HUES48 (cell line): ENCODE data around the gene ACSL5.

Experiments
- H3K27ac ChIP-seq: one replicate; pipeline ENCODE4 v1.7.0; 2013; ENCODE audit warnings: low read depth, low read length, inconsistent platforms
- H3K27me3 ChIP-seq: 2 replicates; pipeline ENCODE4 v1.6.1; 2013; ENCODE audit warnings: mild to moderate bottlenecking, low read length; ENCODE audit not compliant: control insufficient read depth, insufficient read depth
- H3K36me3 ChIP-seq: 2 replicates; pipeline ENCODE4 v1.6.1; 2013; ENCODE audit warnings: low read length; ENCODE audit not compliant: control insufficient read depth, insufficient read depth
- H3K4me1 ChIP-seq: 2 replicates; pipeline ENCODE4 v1.6.1; 2013; ENCODE audit warnings: mild to moderate bottlenecking, low read length; ENCODE audit not compliant: control insufficient read depth, insufficient read depth
- H3K4me3 ChIP-seq: 2 replicates; pipeline ENCODE4 v1.5.1; 2013; ENCODE audit warnings: mild to moderate bottlenecking, low read depth, low read length
- H3K9ac ChIP-seq: 2 replicates; pipeline ENCODE4 v1.6.1; 2013; ENCODE audit warnings: mild to moderate bottlenecking, low read depth, low read length, moderate library complexity
- H3K9me3 ChIP-seq: 2 replicates; pipeline ENCODE4 v1.6.1; 2013; ENCODE audit warnings: low read length; ENCODE audit not compliant: control insufficient read depth, insufficient read depth

Gene ACSL5

GRCh38 chr10:112373912-112374338, at the start of gene ACSL5:
TSS of gene ACSL5 (plus strand) at chr10:112374116. CDS start at chr10:112394947, 20,831 bp downstream.
- Histone ChIP-seq H3K9me3 (no peaks in the 10 kb centered on the region), H3K27me3 (no peaks in the 10 kb centered on the region), H3K4me3 (no peak within 1 kb of the TSS), H3K27ac (no peak within 1 kb of the TSS), H3K4me1 (no peaks in the 10 kb centered on the region), H3K9ac (no peak within 1 kb of the TSS), H3K36me3 (no peaks in the 10 kb centered on the region)

- no peak overlapping the region for H3K9ac ChIP-seq
- H3K9me3 ChIP-seq: no peaks in the 10 kb centered on the region
- H3K4me3 ChIP-seq: no peak overlapping the region
- no peaks in the 10 kb centered on the region for H3K4me1 ChIP-seq
- H3K27me3 ChIP-seq: no peaks in the 10 kb centered on the region
- H3K27ac ChIP-seq: no peak overlapping the region
- no peaks in the 10 kb centered on the region for H3K36me3 ChIP-seq
These were observed 46.2 kb upstream of the ACSL5 start for GRCh38 chr10:112327678-112328077.

GRCh38 chr10:112330162-112330561, 43.8 kb upstream of the ACSL5 start:
- H3K4me3 ChIP-seq: no peak overlapping the region
- no peak overlapping the region for H3K9ac ChIP-seq
- H3K4me1 ChIP-seq: no peaks in the 10 kb centered on the region
- H3K36me3 ChIP-seq: no peaks in the 10 kb centered on the region
- H3K27ac ChIP-seq: no peak overlapping the region
- H3K9me3 ChIP-seq: no peaks in the 10 kb centered on the region
- no peaks in the 10 kb centered on the region for H3K27me3 ChIP-seq

GRCh38 chr10:112330607-112331160, 43.2 kb upstream of the ACSL5 start:
- H3K4me3 ChIP-seq: no peak overlapping the region
- no peaks in the 10 kb centered on the region for H3K36me3 ChIP-seq
- no peak overlapping the region for H3K9ac ChIP-seq
- no peaks in the 10 kb centered on the region for H3K4me1 ChIP-seq
- no peak overlapping the region for H3K27ac ChIP-seq
- H3K27me3 ChIP-seq: no peaks in the 10 kb centered on the region
- no peaks in the 10 kb centered on the region for H3K9me3 ChIP-seq

- Histone ChIP-seq H3K4me1 (no peaks in the 10 kb centered on the region), H3K27me3 (no peaks in the 10 kb centered on the region), H3K36me3 (no peaks in the 10 kb centered on the region), H3K9ac (no peak overlapping the region), H3K27ac (no peak overlapping the region), H3K4me3 (no peak overlapping the region), H3K9me3 (no peaks in the 10 kb centered on the region)
These were observed 41.9 kb upstream of the ACSL5 start for GRCh38 chr10:112332022-112332421.

GRCh38 chr10:112332509-112333228, 41.2 kb upstream of the ACSL5 start:
- no peaks in the 10 kb centered on the region for H3K4me1 ChIP-seq
- no peak overlapping the region for H3K27ac ChIP-seq
- no peak overlapping the region for H3K9ac ChIP-seq

GRCh38 chr10:112333452-112333851, 40.5 kb upstream of the ACSL5 start:
- H3K4me1 ChIP-seq: no peaks in the 10 kb centered on the region
- no peaks in the 10 kb centered on the region for H3K9me3 ChIP-seq
- H3K36me3 ChIP-seq: no peaks in the 10 kb centered on the region
- no peak overlapping the region for H3K27ac ChIP-seq
- no peak overlapping the region for H3K9ac ChIP-seq
- no peaks in the 10 kb centered on the region for H3K27me3 ChIP-seq
- no peak overlapping the region for H3K4me3 ChIP-seq

More at GRCh38 chr10:112332509-112333228, 41.2 kb upstream of the ACSL5 start:
- Histone ChIP-seq H3K27me3 (no peaks in the 10 kb centered on the region), H3K4me3 (no peak overlapping the region), H3K36me3 (no peaks in the 10 kb centered on the region), H3K9me3 (no peaks in the 10 kb centered on the region)

GRCh38 chr10:112335111-112335867, 38.6 kb upstream of the ACSL5 start:
- no peak overlapping the region for H3K9ac ChIP-seq
- H3K36me3 ChIP-seq: no peaks in the 10 kb centered on the region
- no peaks in the 10 kb centered on the region for H3K27me3 ChIP-seq
- no peak overlapping the region for H3K4me3 ChIP-seq
- no peaks in the 10 kb centered on the region for H3K9me3 ChIP-seq
- no peaks in the 10 kb centered on the region for H3K4me1 ChIP-seq
- H3K27ac ChIP-seq: no peak overlapping the region

- H3K4me1 ChIP-seq: no peaks in the 10 kb centered on the region
- H3K27ac ChIP-seq: no peak overlapping the region
- H3K27me3 ChIP-seq: no peaks in the 10 kb centered on the region
- no peak overlapping the region for H3K4me3 ChIP-seq
- no peaks in the 10 kb centered on the region for H3K36me3 ChIP-seq
- no peaks in the 10 kb centered on the region for H3K9me3 ChIP-seq
- H3K9ac ChIP-seq: no peak overlapping the region
These were observed 38.0 kb upstream of the ACSL5 start for GRCh38 chr10:112335868-112336265.

GRCh38 chr10:112336556-112337201, 37.2 kb upstream of the ACSL5 start:
- Histone ChIP-seq H3K9ac (no peak overlapping the region), H3K27ac (no peak overlapping the region), H3K9me3 (no peaks in the 10 kb centered on the region), H3K27me3 (no peaks in the 10 kb centered on the region), H3K4me3 (no peak overlapping the region), H3K36me3 (no peaks in the 10 kb centered on the region), H3K4me1 (no peaks in the 10 kb centered on the region)

- H3K36me3 ChIP-seq: no peaks in the 10 kb centered on the region
- no peak overlapping the region for H3K27ac ChIP-seq
- H3K4me3 ChIP-seq: no peak overlapping the region
- no peaks in the 10 kb centered on the region for H3K9me3 ChIP-seq
- H3K27me3 ChIP-seq: no peaks in the 10 kb centered on the region
- no peak overlapping the region for H3K9ac ChIP-seq
- H3K4me1 ChIP-seq: no peaks in the 10 kb centered on the region
These were observed 35.0 kb upstream of the ACSL5 start for GRCh38 chr10:112338957-112339356.
